ENCODE results near the gene FARSA.

The FARSA gene

GRCh38 chr19:12888006-12888603 lies 45.4 kb downstream of the FARSA start:
- no peak for DNase-seq

GRCh38 chr19:12886969-12887747 lies 46.4 kb downstream of the FARSA start, which contains the start of gene KLF1:
KLF1 (minus strand) TSS chr19:12887201; CDS start chr19:12887140, 61 bp downstream.
- no peak for DNase-seq

GRCh38 chr19:12886651-12886968 lies 46.9 kb downstream of the FARSA start:
- DNase-seq, result no peak

- DNase-seq, result no peak
These were observed 47.5 kb downstream of the FARSA start for GRCh38 chr19:12885749-12886650.

GRCh38 chr19:12884926-12885748 lies 48.4 kb downstream of the FARSA start:
- peak; percentile 91 for DNase-seq

- DNase-seq, result no peak
These were observed 48.9 kb downstream of the FARSA start for GRCh38 chr19:12884627-12884925.

GRCh38 chr19:12884202-12884601 lies 49.3 kb downstream of the FARSA start:
- DNase-seq, result no peak

GRCh38 chr19:12882589-12882988 lies 50.9 kb downstream of the FARSA start:
- DNase-seq, result no peak

- DNase-seq, result peak; percentile 88
These were observed 52.2 kb downstream of the FARSA start, which contains the start of gene DNASE2 for GRCh38 chr19:12881172-12881808. DNASE2 (minus strand) TSS chr19:12881449; CDS start chr19:12881375, 74 bp downstream.

- no peak for DNase-seq
These were observed 52.9 kb downstream of the FARSA start for GRCh38 chr19:12880551-12881171.

- DNase-seq, result no peak
These were observed 58.4 kb downstream of the FARSA start for GRCh38 chr19:12875086-12875485.

- no peak for DNase-seq
These were observed 59.4 kb downstream of the FARSA start for GRCh38 chr19:12873891-12874745.

- DNase-seq, result peak; percentile 82
These were observed 60.3 kb downstream of the FARSA start for GRCh38 chr19:12872941-12873890.
